DOHH2 (cell line): ENCODE results near the gene RHOT1.

Source experiments
- H3F3A ChIP-seq: fragments of 200-600 bp; sonication (generic), shearing (Covaris generic); 2 replicates; pipeline ENCODE4 v1.6.0; 2016; ENCODE audit warnings: antibody characterized with exemption, mild to moderate bottlenecking; ENCODE audit not compliant: control insufficient read depth, insufficient read depth
- H3K27ac ChIP-seq: fragments of 200-600 bp; sonication (generic); 2 replicates; pipeline ENCODE4 v1.5.1; 2014; ENCODE audit warnings: low read depth, mild to moderate bottlenecking, low read length, moderate library complexity
- H3K27me3 ChIP-seq: fragments of 200-600 bp; sonication (generic); 2 replicates; pipeline ENCODE4 v1.6.1; 2014; ENCODE audit warnings: mild to moderate bottlenecking, low read length, mixed read lengths; ENCODE audit not compliant: control insufficient read depth
- H3K36me3 ChIP-seq: fragments of 200-600 bp; sonication (generic); 2 replicates; pipeline ENCODE4 v1.6.1; 2014; ENCODE audit warnings: mild to moderate bottlenecking, low read length, moderate library complexity, mixed read lengths; ENCODE audit not compliant: control insufficient read depth
- H3K4me1 ChIP-seq: fragments of 200-600 bp; sonication (generic); 2 replicates; pipeline ENCODE4 v1.6.1; 2014; ENCODE audit warnings: mild to moderate bottlenecking, low read length, mixed read lengths; ENCODE audit not compliant: control insufficient read depth
- H3K4me2 ChIP-seq: fragments of 200-600 bp; sonication (generic); 2 replicates; pipeline ENCODE4 v1.6.0; 2014; ENCODE audit warnings: mild to moderate bottlenecking, low read length, moderate library complexity
- H3K4me3 ChIP-seq: fragments of 200-600 bp; sonication (generic); 2 replicates; pipeline ENCODE4 v1.5.1; 2014; ENCODE audit warnings: mild to moderate bottlenecking, low read length, mixed read lengths
- H3K79me2 ChIP-seq: fragments of 200-600 bp; sonication (generic); 2 replicates; pipeline ENCODE4 v1.6.1; 2014; ENCODE audit warnings: mild to moderate bottlenecking, low read length, mixed read lengths; ENCODE audit not compliant: control insufficient read depth
- H3K9me2 ChIP-seq: fragments of 200-600 bp; sonication (generic); replicated peaks from 2 replicates; pipeline ENCODE4 v1.6.1; 2014; ENCODE audit warnings: mild to moderate bottlenecking, low read length, mixed read lengths; ENCODE audit not compliant: control insufficient read depth
- H3K9me3 ChIP-seq: fragments of 200-600 bp; sonication (generic); 2 replicates; pipeline ENCODE4 v1.6.1; 2014; ENCODE audit warnings: antibody characterized with exemption, low read length, mixed read lengths; ENCODE audit not compliant: control insufficient read depth, insufficient read depth
- H4K20me1 ChIP-seq: fragments of 200-600 bp; sonication (generic); 2 replicates; pipeline ENCODE4 v1.6.0; 2014; ENCODE audit warnings: low read depth, mild to moderate bottlenecking, antibody characterized with exemption, low read length, moderate library complexity; ENCODE audit not compliant: control insufficient read depth, insufficient read depth
- CTCF ChIP-seq: fragments of 200-600 bp; sonication (generic); IDR thresholded peaks from one replicate; pipeline ENCODE4 v1.5.1; 2014; ENCODE audit warnings: antibody characterized with exemption, mild to moderate bottlenecking, low read depth, low read length; ENCODE audit not compliant: poor library complexity, severe bottlenecking
- EZH2phosphoT487 ChIP-seq: fragments of 200-600 bp; sonication (generic); IDR thresholded peaks from 2 replicates; pipeline ENCODE4 v1.6.1; 2017; ENCODE audit warnings: borderline replicate concordance, mild to moderate bottlenecking, antibody characterized with exemption, low read length, moderate library complexity, mixed read lengths

RHOT1 gene

GRCh38 chr17:32120141-32120540 lies 22.2 kb upstream of the RHOT1 start:
- no peaks in the 10 kb centered on the region for H3K27me3 ChIP-seq
- no peaks in the 10 kb centered on the region for H3F3A ChIP-seq
- no peak overlapping the region for H3K4me3 ChIP-seq
- TF ChIP-seq CTCF, result no peak
- no peak for TF ChIP-seq EZH2phosphoT487
- no peaks in the 10 kb centered on the region for H3K36me3 ChIP-seq
- H3K9me3 ChIP-seq, result no peaks in the 10 kb centered on the region
- H4K20me1 ChIP-seq, result no peaks in the 10 kb centered on the region
- H3K79me2 ChIP-seq, result no peaks in the 10 kb centered on the region
- H3K4me2 ChIP-seq, result no peak overlapping the region
- peaks cover under 1% of the 10 kb centered on the region for H3K4me1 ChIP-seq
- no peaks in the 10 kb centered on the region for H3K9me2 ChIP-seq
- H3K27ac ChIP-seq, result no peak overlapping the region

DNA sequence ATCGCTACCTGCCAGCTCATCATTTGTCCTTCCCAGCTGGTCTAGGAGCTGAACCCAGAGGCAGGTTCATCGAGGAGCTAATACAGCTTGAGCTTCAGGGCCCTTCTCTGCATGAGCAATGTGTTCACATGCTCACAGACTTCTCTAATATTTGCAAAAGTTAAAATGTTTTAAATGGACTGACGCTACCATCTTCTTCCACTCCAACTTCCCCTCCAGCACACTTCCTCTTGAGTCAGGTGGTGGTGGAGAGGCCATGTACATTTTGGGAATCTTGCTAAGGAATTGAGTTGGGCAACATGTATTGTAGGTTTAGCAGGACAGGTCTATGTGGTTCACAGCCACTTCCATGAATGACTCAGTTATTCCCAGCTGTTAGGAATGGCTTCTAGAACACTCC lies 21.6 kb upstream of the RHOT1 start:
- Histone ChIP-seq H3K4me2 (no peak overlapping the region), H3K27ac (no peak overlapping the region), H3K27me3 (no peaks in the 10 kb centered on the region), H3K79me2 (no peaks in the 10 kb centered on the region), H3K4me1 (no peaks in the 10 kb centered on the region), H3K9me2 (no peaks in the 10 kb centered on the region), H3K4me3 (no peak overlapping the region), H3F3A (no peaks in the 10 kb centered on the region), H4K20me1 (no peaks in the 10 kb centered on the region), H3K9me3 (no peaks in the 10 kb centered on the region), H3K36me3 (no peaks in the 10 kb centered on the region)
- TF ChIP-seq EZH2phosphoT487 (no peak), CTCF (no peak)

DNA sequence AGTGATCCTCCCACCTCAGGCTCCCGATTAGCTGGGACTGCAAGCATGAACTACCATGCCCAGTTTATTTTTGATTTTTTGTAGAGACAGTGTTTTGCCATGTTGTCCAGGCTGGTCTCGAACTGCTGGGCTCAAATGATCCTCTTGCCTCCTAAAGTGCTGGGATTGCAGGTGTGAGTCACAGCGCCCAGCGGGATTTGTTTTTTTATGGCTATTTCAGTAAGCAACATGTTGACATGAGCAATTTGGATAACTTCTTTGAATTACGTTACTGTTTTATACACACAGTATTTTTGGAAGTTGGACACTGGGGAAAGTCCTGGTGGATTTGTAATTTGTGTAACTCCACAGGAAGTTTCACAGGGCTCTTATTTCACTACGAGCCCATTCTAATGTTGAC lies 18.5 kb upstream of the RHOT1 start:
- H3K36me3 ChIP-seq, result no peaks in the 10 kb centered on the region
- no peak overlapping the region for H3K4me2 ChIP-seq
- no peaks in the 10 kb centered on the region for H3K27me3 ChIP-seq
- no peak overlapping the region for H3K4me3 ChIP-seq
- H3K4me1 ChIP-seq, result peaks cover 18% of the 10 kb centered on the region
- H3K9me3 ChIP-seq, result no peaks in the 10 kb centered on the region
- no peak overlapping the region for H3K27ac ChIP-seq
- H3K79me2 ChIP-seq, result no peaks in the 10 kb centered on the region
- H4K20me1 ChIP-seq, result no peaks in the 10 kb centered on the region
- H3F3A ChIP-seq, result no peaks in the 10 kb centered on the region
- H3K9me2 ChIP-seq, result no peaks in the 10 kb centered on the region
- TF ChIP-seq EZH2phosphoT487, result no peak
- TF ChIP-seq CTCF, result no peak
